C1 segment of cervical spinal cord (tissue), 14 donors: ENCODE results near the gene SNX10.

Experiments
- DNase-seq, 14 donors: peaks; one replicate each; lab custom pipeline; 2025; lab: John Stamatoyannopoulos, UW

The SNX10 gene

GRCh38 chr7:26298472-26299058, 6.9 kb downstream of the SNX10 start:
- DNase-seq, result no peak

GRCh38 chr7:26305090-26305868, 13.6 kb downstream of the SNX10 start:
- DNase-seq, result peak in 1 of 14 donors; percentile 25

GRCh38 chr7:26305869-26306665, 14.4 kb downstream of the SNX10 start:
- no peak for DNase-seq

- no peak for DNase-seq
Measured at GRCh38 chr7:26306790-26307189, 15.1 kb downstream of the SNX10 start.

GRCh38 chr7:26307226-26307625, 15.6 kb downstream of the SNX10 start:
- peak in 2 of 14 donors; percentile 55 to 61 for DNase-seq

GRCh38 chr7:26307791-26308190, 16.1 kb downstream of the SNX10 start:
- DNase-seq, result no peak

GRCh38 chr7:26308551-26308950, 16.9 kb downstream of the SNX10 start:
- DNase-seq, result no peak

GRCh38 chr7:26309089-26309488, 17.4 kb downstream of the SNX10 start:
- DNase-seq, result no peak

- DNase-seq, result no peak
Measured at GRCh38 chr7:26311798-26312197, 20.1 kb downstream of the SNX10 start.

GRCh38 chr7:26317211-26317610, 25.5 kb downstream of the SNX10 start:
- no peak for DNase-seq

GRCh38 chr7:26318921-26319320, 27.3 kb downstream of the SNX10 start:
- DNase-seq, result no peak

- DNase-seq, result no peak
Measured at GRCh38 chr7:26319636-26320035, 28.0 kb downstream of the SNX10 start.

GRCh38 chr7:26320878-26321277, 29.2 kb downstream of the SNX10 start:
- DNase-seq, result no peak

GRCh38 chr7:26321435-26321834, 29.8 kb downstream of the SNX10 start:
- no peak for DNase-seq

- no peak for DNase-seq
Measured at GRCh38 chr7:26326211-26326610, 34.5 kb downstream of the SNX10 start.

GRCh38 chr7:26328498-26329390, 37.1 kb downstream of the SNX10 start:
- no peak for DNase-seq

GRCh38 chr7:26329520-26330255, 38.0 kb downstream of the SNX10 start:
- DNase-seq, result peak in 4 of 14 donors; percentile 4 to 13 (median 10)

- no peak for DNase-seq
Measured at GRCh38 chr7:26331113-26331512, 39.5 kb downstream of the SNX10 start.

- DNase-seq, result no peak
Measured at GRCh38 chr7:26331789-26332188, 40.1 kb downstream of the SNX10 start.

GRCh38 chr7:26332698-26333097, 41.0 kb downstream of the SNX10 start:
- no peak for DNase-seq
